B cell (primary cell): ENCODE data around the gene NFAT5. TPM values are rescaled to one million over a fixed set of nuclear protein-coding genes. Genes with fewer than 3 reads are reported as not detected.

Source experiments
- ATAC-seq: fragments of 200-7000 bp; cut with Tn5 transposase; one replicate; pipeline ENCODE4 v1.10.0; 2021; ENCODE audit warnings: low read depth, mild to moderate bottlenecking, moderate number of reproducible peaks, moderate library complexity
- CTCF ChIA-PET: fragments of 350-600 bp; sonication (Branson Sonifier 250); formaldehyde crosslinking; loops from one replicate; lab custom pipeline; 2021; ENCODE audit warnings: antibody characterized with exemption, inconsistent platforms; lab: Charles Lee
- POLR2A ChIA-PET: fragments of 350-600 bp; sonication (Branson Sonifier 250); formaldehyde crosslinking; loops from one replicate; lab custom pipeline; 2021; ENCODE audit warnings: antibody characterized with exemption; lab: Charles Lee
- DNase-seq: peaks from one replicate; pipeline ENCODE4 v3.0.0; 2013
- H2AFZ ChIP-seq: 2 replicates; pipeline ENCODE4 v1.6.1; 2012; ENCODE audit warnings: mild to moderate bottlenecking, low read depth, low read length; ENCODE audit not compliant: insufficient read depth, poor library complexity, severe bottlenecking
- H3K27ac ChIP-seq, 2 donors: 1 replicate in 1 of 2; 2 replicates in 1 of 2; pipeline ENCODE4 v1.5.1; 2012 to 2013; ENCODE audit warnings: low read length in 2 of 2, mild to moderate bottlenecking in 2 of 2, moderate library complexity in 1 of 2
- H3K27me3 ChIP-seq, 4 experiments: fragments of 200-600 bp in 1 of 4; sonication (generic) in 1 of 4; replicated peaks in 1 of 4; 1 replicate in 2 of 4; 2 replicates in 2 of 4; pipeline versions ENCODE4 v1.6.1 to v1.7.0; 2013 to 2016; ENCODE audit warnings: low read length in 3 of 4, mild to moderate bottlenecking in 2 of 4, mixed read lengths in 1 of 4, moderate library complexity in 1 of 4; ENCODE audit not compliant: insufficient read depth in 4 of 4, control insufficient read depth in 3 of 4; ENCODE audit errors: control extremely low read depth in 1 of 4
- H3K36me3 ChIP-seq, 2 experiments: replicated peaks in 1 of 2; 1 replicate in 1 of 2; 2 replicates in 1 of 2; pipeline versions ENCODE4 v1.6.1 to v1.7.1; 2013; ENCODE audit warnings: low read length in 1 of 2; ENCODE audit not compliant: insufficient read depth in 2 of 2, control insufficient read depth in 1 of 2; ENCODE audit errors: control extremely low read depth in 1 of 2, extremely low read depth in 1 of 2
- H3K4me1 ChIP-seq, 2 donors: fragments of 200-600 bp in 1 of 2; sonication (generic) in 1 of 2; 1 replicate in 1 of 2; 2 replicates in 1 of 2; pipeline versions ENCODE4 v1.5.1 to v1.6.1; 2013 to 2017; ENCODE audit warnings: low read length in 2 of 2; ENCODE audit not compliant: control insufficient read depth in 2 of 2, insufficient read depth in 2 of 2
- H3K4me2 ChIP-seq: replicated peaks from 2 replicates; pipeline ENCODE3; 2012; ENCODE audit warnings: mild to moderate bottlenecking, low read depth, low read length; ENCODE audit not compliant: poor library complexity, severe bottlenecking
- H3K4me3 ChIP-seq, 5 experiments: fragments of 200-600 bp in 1 of 5; sonication (generic) in 1 of 5; 1 replicate in 3 of 5; 2 replicates in 2 of 5; pipeline versions ENCODE4 v1.5.1 to v1.7.0; 2011 to 2016; ENCODE audit warnings: low read length in 4 of 5, mild to moderate bottlenecking in 4 of 5, low read depth in 2 of 5, control low read depth in 1 of 5, moderate library complexity in 1 of 5; ENCODE audit not compliant: insufficient read depth in 1 of 5; ENCODE audit errors: control extremely low read depth in 1 of 5, extremely low read depth in 1 of 5
- H3K79me2 ChIP-seq: fragments of 200-600 bp; sonication (generic); one replicate; pipeline ENCODE4 v1.6.0; 2016; ENCODE audit warnings: low read length; ENCODE audit not compliant: control insufficient read depth, insufficient read depth
- H3K9ac ChIP-seq: fragments of 200-600 bp; sonication (generic); 2 replicates; pipeline ENCODE4 v1.6.1; 2017; ENCODE audit warnings: mild to moderate bottlenecking, low read length, moderate library complexity
- H3K9me3 ChIP-seq, 3 donors: one replicate each; pipeline versions ENCODE4 v1.6.1 to v1.7.1; 2013; ENCODE audit warnings: low read length in 2 of 3; ENCODE audit not compliant: control insufficient read depth in 2 of 3, insufficient read depth in 1 of 3; ENCODE audit errors: control extremely low read depth in 1 of 3
- H4K20me1 ChIP-seq: 2 replicates; pipeline ENCODE4 v1.6.0; 2012; ENCODE audit warnings: mild to moderate bottlenecking, low read length; ENCODE audit not compliant: insufficient read depth, control insufficient read depth, poor library complexity, severe bottlenecking
- H3K27ac Mint-ChIP-seq: one replicate; pipeline ENCODE4 v1.8.0; 2021; ENCODE audit warnings: mixed read lengths
- H3K27me3 Mint-ChIP-seq: one replicate; pipeline ENCODE4 v1.8.0; 2021; ENCODE audit warnings: mixed read lengths
- H3K4me1 Mint-ChIP-seq: one replicate; pipeline ENCODE4 v1.8.0; 2021; ENCODE audit warnings: mixed read lengths
- H3K4me3 Mint-ChIP-seq: one replicate; pipeline ENCODE4 v1.8.0; 2021; ENCODE audit warnings: mixed read lengths
- H3K9me3 Mint-ChIP-seq: one replicate; pipeline ENCODE4 v1.8.0; 2022; ENCODE audit warnings: mixed read lengths; ENCODE audit not compliant: insufficient read depth
- EZH2 ChIP-seq: IDR thresholded peaks from 2 replicates; pipeline ENCODE4 v1.6.1; 2012; ENCODE audit warnings: borderline replicate concordance, low read depth, mild to moderate bottlenecking, moderate library complexity, low read length; ENCODE audit not compliant: insufficient read depth, poor library complexity, severe bottlenecking
- WGBS: methylation state at CpG from one replicate; pipeline ENCODE4 v1.1.5; 2013; ENCODE audit warnings: missing lambda C conversion rate; ENCODE audit not compliant: insufficient coverage; 5-methylcytosine and 5-hydroxymethylcytosine counted together
- intact Hi-C: fragments of 100-400 bp; cut with micrococcal nuclease; formaldehyde crosslinking; loops from one replicate; pipeline ENCODE4 v1.10.0; 2022
- polyA plus RNA-seq: library from polyadenylated mRNA; depleted of rRNA; stranded (reverse); fragments of >200 nt; gene quantifications from 2 replicates; pipeline ENCODE4 v1.2.3, GENCODE V29; 2012
- total RNA-seq, 2 donors: library from RNA; stranded (reverse); fragments of 120-200 nt in 1 of 2; gene quantifications; 1 replicate in 1 of 2; 2 replicates in 1 of 2; pipeline versions ENCODE4 v1.2.3 to v1.2.4, GENCODE V29; 2013 to 2022
- TF ChIP-seq, protein P1 (sequence below): fragments of 200-600 bp; IDR thresholded peaks from one replicate; pipeline ENCODE4 v1.8.0; 2022; ENCODE audit warnings: antibody characterized with exemption, mild to moderate bottlenecking

Gene NFAT5
- total and polyA plus RNA-seq, 2 donors (not counting 1 experiment from before 2014, with no cell fraction given): 6.3 to 50.0 TPM

DNA sequence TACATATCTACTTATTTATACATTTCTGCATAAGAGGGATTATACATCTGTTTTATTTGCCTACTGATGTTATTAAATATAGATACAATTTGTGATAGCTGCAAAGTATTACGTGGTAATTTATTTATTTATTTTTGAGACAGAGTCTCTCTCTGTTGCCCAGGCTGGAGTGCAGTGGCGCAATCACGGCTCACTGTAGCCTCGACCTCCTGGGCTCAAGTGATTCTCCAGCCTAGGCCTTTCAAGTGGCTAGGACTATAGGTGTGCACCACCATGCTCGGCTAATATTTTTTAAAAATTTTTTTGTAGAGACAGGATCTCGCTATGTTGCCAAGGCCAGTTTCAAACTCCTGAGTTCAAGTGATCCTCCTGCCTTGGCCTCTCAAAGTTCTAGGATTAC is 35.5 kb downstream of the NFAT5 start:
- Mint-ChIP-seq H3K27me3 (no peaks in the 10 kb centered on the region), H3K9me3 (no peaks in the 10 kb centered on the region), H3K4me1 (peaks cover 19% of the 10 kb centered on the region), H3K4me3 (no peak overlapping the region), H3K27ac (no peak overlapping the region)
- H3K4me1 ChIP-seq: no peaks in the 10 kb centered on the region
- intact Hi-C loops: no loop called here
- no peak overlapping the region for H3K4me2 ChIP-seq
- peaks cover 34% of the 10 kb centered on the region for H4K20me1 ChIP-seq
- H3K4me3 ChIP-seq: no peak overlapping the region
- POLR2A ChIA-PET: no interaction called here
- CTCF ChIA-PET: no interaction called here
- H3K9me3 ChIP-seq: no peaks in the 10 kb centered on the region
- TF ChIP-seq, protein P1, sequence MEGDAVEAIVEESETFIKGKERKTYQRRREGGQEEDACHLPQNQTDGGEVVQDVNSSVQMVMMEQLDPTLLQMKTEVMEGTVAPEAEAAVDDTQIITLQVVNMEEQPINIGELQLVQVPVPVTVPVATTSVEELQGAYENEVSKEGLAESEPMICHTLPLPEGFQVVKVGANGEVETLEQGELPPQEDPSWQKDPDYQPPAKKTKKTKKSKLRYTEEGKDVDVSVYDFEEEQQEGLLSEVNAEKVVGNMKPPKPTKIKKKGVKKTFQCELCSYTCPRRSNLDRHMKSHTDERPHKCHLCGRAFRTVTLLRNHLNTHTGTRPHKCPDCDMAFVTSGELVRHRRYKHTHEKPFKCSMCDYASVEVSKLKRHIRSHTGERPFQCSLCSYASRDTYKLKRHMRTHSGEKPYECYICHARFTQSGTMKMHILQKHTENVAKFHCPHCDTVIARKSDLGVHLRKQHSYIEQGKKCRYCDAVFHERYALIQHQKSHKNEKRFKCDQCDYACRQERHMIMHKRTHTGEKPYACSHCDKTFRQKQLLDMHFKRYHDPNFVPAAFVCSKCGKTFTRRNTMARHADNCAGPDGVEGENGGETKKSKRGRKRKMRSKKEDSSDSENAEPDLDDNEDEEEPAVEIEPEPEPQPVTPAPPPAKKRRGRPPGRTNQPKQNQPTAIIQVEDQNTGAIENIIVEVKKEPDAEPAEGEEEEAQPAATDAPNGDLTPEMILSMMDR: no peak
- no peak for TF ChIP-seq EZH2
- WGBS: 96% methylated on average over 4 of the region's 6 CpGs
- H3K27me3 ChIP-seq: no peaks in the 10 kb centered on the region
- H2AFZ ChIP-seq: no peak overlapping the region
- ATAC-seq: no peak
- no peak overlapping the region for H3K9ac ChIP-seq
- peaks cover 94% of the 10 kb centered on the region for H3K79me2 ChIP-seq
- DNase-seq: no peak
- H3K36me3 ChIP-seq: peaks cover 0 to 3% of the 10 kb centered on the region in 2 experiments
- H3K27ac ChIP-seq: no peak overlapping the region

DNA sequence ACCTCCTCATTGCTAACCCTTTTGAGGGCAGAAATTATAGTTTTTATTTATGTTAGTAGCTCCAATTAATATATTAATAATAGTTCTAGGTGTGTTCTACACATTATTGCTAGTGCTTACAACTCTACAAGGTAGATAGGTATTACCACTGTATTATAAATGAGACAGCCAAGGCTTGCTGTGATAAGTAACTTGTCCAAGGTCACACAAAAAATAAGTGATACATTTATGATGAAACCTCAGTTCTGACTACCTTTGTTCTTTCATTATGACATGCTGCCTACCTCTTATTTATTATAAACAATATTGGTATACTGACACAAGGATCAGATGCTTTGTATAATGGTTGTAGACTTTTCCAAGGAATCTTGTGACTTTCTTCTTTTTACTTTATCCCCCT is 41.2 kb downstream of the NFAT5 start:
- Histone ChIP-seq H3K27ac (no peak overlapping the region), H3K9ac (no peak overlapping the region), H3K27me3 (no peaks in the 10 kb centered on the region), H3K9me3 (no peaks in the 10 kb centered on the region), H3K4me1 (no peaks in the 10 kb centered on the region), H3K36me3 (peaks cover 0 to 2% of the 10 kb centered on the region in 2 experiments), H2AFZ (no peak overlapping the region), H3K4me2 (no peak overlapping the region), H4K20me1 (peaks cover 48% of the 10 kb centered on the region), H3K4me3 (no peak overlapping the region), H3K79me2 (peaks cover 88% of the 10 kb centered on the region)
- TF ChIP-seq, protein P1: no peak
- TF ChIP-seq EZH2: no peak
- peaks cover 13% of the 10 kb centered on the region for H3K4me1 Mint-ChIP-seq
- no peaks in the 10 kb centered on the region for H3K9me3 Mint-ChIP-seq
- POLR2A ChIA-PET: no interaction called here
- no peaks in the 10 kb centered on the region for H3K27me3 Mint-ChIP-seq
- ATAC-seq: no peak
- H3K4me3 Mint-ChIP-seq: no peak overlapping the region
- CTCF ChIA-PET: interaction anchor here (0.8 kb wide), 1 partner anchor 211 kb away, joined by 3 read pairs; no protein-coding TSS in a partner anchor
- intact Hi-C loops: no loop called here
- H3K27ac Mint-ChIP-seq: no peak overlapping the region
- no peak for DNase-seq
